Mesodermal cell (in vitro differentiated cells): ENCODE data around the gene ATP8B2.
"Not testable (repeated sequence)": the region's sequence is repeated elsewhere in the genome, so short reads cannot be mapped to it uniquely, and the experiment has no call there.

ENCODE experiments used
- H3K27ac ChIP-seq: 2 replicates; pipeline ENCODE4 v1.7.0; 2013; ENCODE audit warnings: mild to moderate bottlenecking, low read depth, low read length, moderate library complexity; ENCODE audit not compliant: severe bottlenecking
- H3K36me3 ChIP-seq: 2 replicates; pipeline ENCODE4 v1.7.1; 2013; ENCODE audit warnings: mild to moderate bottlenecking, low read length, moderate library complexity; ENCODE audit not compliant: control insufficient read depth, insufficient read depth
- H3K4me1 ChIP-seq: one replicate; pipeline ENCODE4 v1.7.1; 2013; ENCODE audit warnings: mild to moderate bottlenecking, low read length; ENCODE audit not compliant: insufficient read depth, control insufficient read depth, poor library complexity, severe bottlenecking
- H3K4me3 ChIP-seq: 2 replicates; pipeline ENCODE4 v1.7.0; 2013; ENCODE audit warnings: low read length, control low read depth, mild to moderate bottlenecking; ENCODE audit not compliant: insufficient read depth, poor library complexity, severe bottlenecking; ENCODE audit errors: extremely low read depth
- H3K9me3 ChIP-seq: 2 replicates; pipeline ENCODE4 v1.7.1; 2013; ENCODE audit warnings: mild to moderate bottlenecking, low read length, moderate library complexity; ENCODE audit not compliant: control insufficient read depth
- WGBS, 2 experiments: methylation state at CpG; one replicate each; pipeline ENCODE4 v1.1.5; 2013; ENCODE audit warnings: missing lambda C conversion rate in 2 of 2; ENCODE audit not compliant: insufficient coverage in 2 of 2; 5-methylcytosine and 5-hydroxymethylcytosine counted together

Gene ATP8B2

GRCh38 chr1:154309136-154309535, 16.2 kb upstream of the ATP8B2 start:
- WGBS, 2 experiments, result 85 to 91% methylated on average over 5 to 6 of the region's 7 CpGs
- H3K36me3 ChIP-seq, result not testable (repeated sequence)

GRCh38 chr1:154312229-154313065, 12.9 kb upstream of the ATP8B2 start:
- not testable (repeated sequence) for H3K27ac ChIP-seq, H3K4me1 ChIP-seq, H3K4me3 ChIP-seq, H3K36me3 ChIP-seq
- peaks cover 18% of the 10 kb centered on the region for H3K9me3 ChIP-seq
- WGBS, 2 experiments, result 87% methylated on average over 6 to 7 of the region's 13 CpGs

More at GRCh38 chr1:154309136-154309535, 16.2 kb upstream of the ATP8B2 start:
- not testable (repeated sequence) for H3K9me3 ChIP-seq, H3K27ac ChIP-seq, H3K4me3 ChIP-seq, H3K4me1 ChIP-seq

- H3K4me3 ChIP-seq, result no peak overlapping the region
- peaks cover 23% of the 10 kb centered on the region for H3K9me3 ChIP-seq
- no peaks in the 10 kb centered on the region for H3K4me1 ChIP-seq
- no peak overlapping the region for H3K27ac ChIP-seq
- no peaks in the 10 kb centered on the region for H3K36me3 ChIP-seq
- WGBS, 2 experiments, result 88 to 90% methylated on average over 10 of the region's 10 CpGs
Measured at GRCh38 chr1:154313066-154313356, 12.3 kb upstream of the ATP8B2 start.

GRCh38 chr1:154314226-154314625, 11.1 kb upstream of the ATP8B2 start:
- peaks cover 19% of the 10 kb centered on the region for H3K9me3 ChIP-seq
- H3K27ac ChIP-seq, H3K4me1 ChIP-seq, H3K36me3 ChIP-seq, H3K4me3 ChIP-seq: not testable (repeated sequence)
- WGBS, 2 experiments, result 75% methylated on average over 1 of the region's 3 CpGs; no CpG with 5 or more reads in 1 of the 2 experiments

- peaks cover 19% of the 10 kb centered on the region for H3K9me3 ChIP-seq
- no peak overlapping the region for H3K4me3 ChIP-seq
- H3K36me3 ChIP-seq, result no peaks in the 10 kb centered on the region
- H3K27ac ChIP-seq, result no peak overlapping the region
- WGBS, 2 experiments, result no CpG with 5 or more reads among the region's 1 CpG
- H3K4me1 ChIP-seq, result no peaks in the 10 kb centered on the region
Measured at GRCh38 chr1:154316704-154317103, 8.6 kb upstream of the ATP8B2 start.

GRCh38 chr1:154318386-154318785, 6.9 kb upstream of the ATP8B2 start:
- no peak overlapping the region for H3K4me3 ChIP-seq
- WGBS, 2 experiments, result 92 to 94% methylated on average over 2 to 4 of the region's 4 CpGs

GRCh38 chr1:154320882-154321608, 4.3 kb upstream of the ATP8B2 start, which contains the start of gene AQP10:
AQP10 (plus strand) TSS chr1:154321093; CDS start chr1:154321156, 63 bp downstream.
- Histone ChIP-seq H3K4me1 (no peaks in the 10 kb centered on the region), H3K36me3 (no peaks in the 10 kb centered on the region), H3K27ac (peak within 1 kb of the TSS; percentile 59), H3K4me3 (no peak within 1 kb of the TSS), H3K9me3 (peaks cover 18% of the 10 kb centered on the region)
- WGBS, 2 experiments, result 33 to 56% methylated on average over 4 of the region's 9 CpGs

More at GRCh38 chr1:154318386-154318785, 6.9 kb upstream of the ATP8B2 start:
- no peaks in the 10 kb centered on the region for H3K36me3 ChIP-seq
- peaks cover 19% of the 10 kb centered on the region for H3K9me3 ChIP-seq
- H3K4me1 ChIP-seq, result no peaks in the 10 kb centered on the region
- no peak overlapping the region for H3K27ac ChIP-seq

GRCh38 chr1:154321609-154321934, 3.8 kb upstream of the ATP8B2 start:
- H3K9me3 ChIP-seq, result peaks cover 13% of the 10 kb centered on the region
- not testable (repeated sequence) for H3K36me3 ChIP-seq, H3K4me1 ChIP-seq, H3K4me3 ChIP-seq, H3K27ac ChIP-seq

GRCh38 chr1:154323493-154323892, 1.8 kb upstream of the ATP8B2 start:
- WGBS, 2 experiments, result 84 to 92% methylated on average over 7 of the region's 7 CpGs
- H3K4me3 ChIP-seq, result no peak overlapping the region
- no peaks in the 10 kb centered on the region for H3K36me3 ChIP-seq
- H3K4me1 ChIP-seq, result peaks cover 16% of the 10 kb centered on the region
- H3K27ac ChIP-seq, result no peak overlapping the region
- H3K9me3 ChIP-seq, result no peaks in the 10 kb centered on the region

- Histone ChIP-seq H3K27ac (no peak overlapping the region), H3K4me1 (peaks cover 19% of the 10 kb centered on the region), H3K9me3 (no peaks in the 10 kb centered on the region), H3K4me3 (peak overlapping the region; percentile 72), H3K36me3 (no peaks in the 10 kb centered on the region)
- 100% methylated on average over 1 of the region's 2 CpGs for WGBS, 2 experiments
Measured at GRCh38 chr1:154324241-154324640, 1.1 kb upstream of the ATP8B2 start.
